SW480 (cell line): Measurements from ENCODE around the gene PRKN.
"Not testable (repeated sequence)": the region's sequence is repeated elsewhere in the genome, so short reads cannot be mapped to it uniquely, and the experiment has no call there.

Experiments used
- DNase-seq: peaks from one replicate; pipeline ENCODE4 v3.0.0-alpha.2; 2016; ENCODE audit warnings: low spot score

PRKN gene

DNA sequence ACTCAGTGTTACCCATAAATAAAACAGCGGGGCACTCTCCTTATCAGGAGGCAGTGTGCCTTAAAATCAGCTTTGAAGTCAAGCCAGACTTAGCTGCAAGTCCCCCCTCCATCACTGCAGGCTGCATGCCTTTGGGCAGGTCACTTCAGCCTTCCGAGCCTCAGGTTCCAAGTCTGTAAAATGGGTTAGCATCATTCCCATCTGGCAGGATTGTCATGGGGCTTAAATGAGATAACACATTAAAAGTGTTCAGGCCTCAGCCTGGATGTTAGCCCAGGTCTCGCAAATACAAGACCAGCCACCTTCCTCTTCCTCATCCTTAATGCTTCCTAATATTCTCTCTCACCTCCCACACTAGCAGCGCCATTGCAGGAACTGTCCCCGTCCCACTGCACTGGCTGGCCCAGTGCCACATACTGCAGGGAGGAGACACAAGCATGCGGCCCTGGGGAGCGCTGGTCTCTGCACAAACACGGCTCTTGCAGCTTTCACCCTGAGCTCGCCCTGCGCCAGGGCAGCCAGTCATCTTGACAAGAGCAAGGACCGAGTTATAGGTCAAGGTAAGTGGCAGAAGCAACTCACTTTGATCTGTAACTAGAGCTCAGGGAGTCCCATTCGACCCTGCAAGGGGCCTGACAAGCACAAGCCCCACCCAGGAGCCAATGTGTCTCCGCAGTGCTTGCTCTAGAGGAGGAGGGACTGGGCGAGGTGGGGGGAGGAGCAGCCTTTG is 889.1 kb downstream of the PRKN start:
- no peak for DNase-seq

- no peak for DNase-seq
Measured at GRCh38 chr6:161837854-161838253, 889.7 kb downstream of the PRKN start.

- DNase-seq: no peak
Measured at GRCh38 chr6:161837449-161837735, 890.2 kb downstream of the PRKN start.

- DNase-seq: no peak
Measured at GRCh38 chr6:161836643-161837448, 890.7 kb downstream of the PRKN start.

DNA sequence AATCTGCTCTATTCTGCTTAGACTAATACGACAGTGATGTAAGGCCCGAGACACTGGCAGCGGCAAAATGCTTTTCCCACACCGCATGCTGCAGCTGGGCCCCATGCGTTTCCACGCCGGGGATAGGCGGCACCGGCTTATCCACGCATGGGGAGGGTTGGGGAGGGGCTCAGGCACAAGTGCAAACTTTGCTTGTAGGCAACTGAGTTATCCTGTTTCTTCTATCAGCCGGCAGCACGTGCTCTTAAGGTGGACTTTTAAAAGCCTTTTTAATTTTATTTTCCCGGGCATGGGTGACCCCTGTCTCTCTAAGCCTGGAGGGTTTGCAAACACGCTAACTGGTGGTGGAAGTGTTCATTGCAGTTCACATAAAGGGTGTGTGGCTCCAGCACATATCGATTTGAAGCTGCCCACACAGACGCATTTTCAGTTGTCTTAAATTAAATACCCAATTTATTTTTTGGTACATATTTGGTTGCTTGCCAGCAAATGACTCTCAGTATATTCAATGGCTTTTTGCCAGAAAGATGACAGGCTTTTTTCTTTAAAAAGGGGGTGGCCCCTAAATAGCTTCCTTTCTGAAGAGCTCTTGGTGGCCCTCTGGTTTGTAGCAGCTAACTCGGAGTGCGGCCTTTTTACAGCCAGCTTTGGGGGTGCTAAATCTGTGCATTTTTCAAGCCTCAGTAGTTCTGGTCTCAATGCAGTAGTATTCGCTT is 891.9 kb downstream of the PRKN start:
- no peak for DNase-seq

DNA sequence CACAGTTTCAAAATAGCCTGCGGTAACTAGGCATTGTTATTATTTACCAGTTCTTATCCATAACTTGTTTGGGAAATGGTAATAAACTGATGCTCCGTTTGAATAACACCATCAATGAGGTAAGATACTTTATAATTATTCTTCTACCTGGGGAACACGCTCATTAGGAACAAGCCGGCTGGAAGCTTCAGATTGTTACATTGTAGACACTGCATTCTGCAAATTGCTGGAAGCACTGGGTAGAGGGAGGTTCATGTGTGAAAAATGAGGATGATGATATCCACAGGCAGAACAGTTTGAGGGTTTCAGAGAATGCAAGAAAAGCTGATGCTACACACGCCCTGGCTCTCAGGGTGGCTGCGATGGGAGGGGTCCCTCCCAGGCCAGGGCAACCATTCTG is 893.1 kb downstream of the PRKN start:
- no peak for DNase-seq

DNA sequence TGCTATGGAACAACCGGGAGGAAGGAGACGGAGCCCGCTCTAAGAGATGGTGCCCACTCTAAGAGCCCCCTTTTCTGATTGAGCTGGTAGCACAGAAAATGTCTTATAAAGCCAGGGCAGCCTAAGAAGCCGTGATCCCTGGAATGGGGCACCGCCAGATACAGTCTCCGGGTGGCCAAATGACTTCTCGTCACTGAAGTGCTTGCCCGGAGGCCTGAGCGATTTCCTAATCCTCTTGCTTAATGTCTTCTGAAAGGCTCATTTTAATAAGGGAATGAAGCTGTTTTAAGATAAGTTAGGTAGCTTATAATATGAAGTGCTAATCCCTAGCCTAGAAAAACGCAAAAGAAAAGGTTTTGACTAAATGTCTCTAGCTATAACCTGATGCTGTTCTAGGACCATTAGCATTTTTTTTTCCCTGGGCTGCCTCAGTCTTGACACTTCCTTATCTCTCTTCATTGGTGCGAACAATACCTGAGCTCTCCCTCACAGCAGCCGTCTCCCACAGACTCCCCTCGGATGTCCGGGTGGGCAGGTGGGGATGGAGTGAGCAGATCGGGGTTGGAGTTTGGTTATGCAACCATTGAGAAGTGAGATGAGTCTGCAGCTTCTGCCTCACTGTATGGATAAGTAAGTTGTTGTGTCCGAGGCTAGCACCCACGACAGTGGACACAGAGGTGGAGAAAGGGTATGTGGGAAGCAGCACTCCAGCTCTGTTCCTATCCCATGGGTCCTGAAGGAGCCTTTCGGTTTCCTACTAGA is 894.3 kb downstream of the PRKN start:
- DNase-seq: no peak

DNA sequence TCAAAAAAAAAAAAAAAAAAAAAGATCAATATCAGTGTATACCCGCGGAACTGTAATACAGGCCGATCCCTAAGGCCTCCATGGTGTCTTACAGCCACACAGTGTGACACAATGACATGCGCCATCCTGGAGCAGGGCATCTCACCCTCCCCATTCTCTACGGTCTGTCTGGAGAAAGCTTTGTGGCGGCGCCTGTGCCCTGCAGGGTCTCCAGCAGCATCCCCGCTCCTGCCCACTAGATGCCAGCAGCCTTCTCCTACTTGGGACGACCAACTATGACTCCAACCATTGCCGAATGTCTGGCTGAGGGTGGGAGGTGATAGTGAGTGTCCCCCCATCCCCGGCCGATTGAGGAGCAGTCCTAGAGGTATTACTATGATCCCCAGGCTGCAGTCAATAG is 894.9 kb downstream of the PRKN start:
- DNase-seq: no peak

DNA sequence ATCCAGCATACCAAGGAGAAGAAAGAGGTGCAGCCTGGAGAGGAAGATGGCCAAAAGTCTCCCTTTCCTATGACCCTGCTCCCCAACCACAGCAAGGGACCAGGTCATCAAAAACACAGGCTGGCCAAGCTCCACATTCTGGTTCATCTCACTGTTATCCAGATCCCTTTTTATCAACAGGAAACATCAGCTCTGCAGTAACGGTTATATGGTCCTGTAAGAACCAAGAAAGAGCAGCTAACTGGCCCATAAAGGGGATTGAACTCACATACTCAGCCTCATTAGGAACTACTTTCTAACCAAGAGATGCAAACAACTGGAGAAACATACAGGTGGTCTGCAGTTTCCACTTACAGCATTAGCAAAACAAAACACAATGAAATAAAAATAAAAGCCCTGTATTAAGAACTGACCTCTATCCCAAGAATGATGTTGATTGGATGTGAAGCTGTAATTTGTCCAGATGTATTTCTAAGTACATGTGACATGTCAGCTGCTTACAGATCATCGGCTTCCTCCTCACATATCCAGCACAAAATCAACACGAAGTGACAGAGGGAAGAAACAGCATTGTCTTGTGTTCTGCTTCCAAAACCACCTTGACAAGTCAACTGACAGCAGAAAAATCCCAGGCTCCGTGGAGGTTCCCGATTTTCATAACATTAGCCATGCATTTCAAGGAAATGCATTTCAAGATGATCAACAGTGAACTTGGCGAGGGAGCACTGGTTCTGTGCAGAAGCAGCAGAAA is 896.5 kb downstream of the PRKN start:
- DNase-seq: no peak

DNA sequence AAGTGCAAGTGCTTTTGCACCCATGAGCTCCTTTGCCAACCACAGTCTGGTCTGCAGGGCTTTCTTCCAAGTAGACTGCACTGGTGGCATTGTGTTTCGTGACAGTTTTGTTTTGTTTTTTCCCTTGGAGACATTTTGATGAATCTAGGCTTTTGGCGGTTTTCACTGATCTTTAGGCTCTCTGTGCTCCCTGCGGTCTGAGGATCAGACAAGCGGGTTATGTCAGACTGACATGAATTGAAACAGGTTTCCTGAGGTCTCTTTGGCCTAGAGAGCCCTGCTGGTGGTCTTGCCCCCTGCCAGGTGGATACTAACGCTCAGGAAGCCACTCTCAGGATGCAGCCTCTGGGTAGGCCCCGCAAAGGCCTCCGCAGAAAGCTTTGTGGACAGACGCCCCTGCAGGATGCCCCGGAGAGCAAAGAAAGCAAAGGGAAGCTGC is 898.3 kb downstream of the PRKN start:
- DNase-seq: no peak

DNA sequence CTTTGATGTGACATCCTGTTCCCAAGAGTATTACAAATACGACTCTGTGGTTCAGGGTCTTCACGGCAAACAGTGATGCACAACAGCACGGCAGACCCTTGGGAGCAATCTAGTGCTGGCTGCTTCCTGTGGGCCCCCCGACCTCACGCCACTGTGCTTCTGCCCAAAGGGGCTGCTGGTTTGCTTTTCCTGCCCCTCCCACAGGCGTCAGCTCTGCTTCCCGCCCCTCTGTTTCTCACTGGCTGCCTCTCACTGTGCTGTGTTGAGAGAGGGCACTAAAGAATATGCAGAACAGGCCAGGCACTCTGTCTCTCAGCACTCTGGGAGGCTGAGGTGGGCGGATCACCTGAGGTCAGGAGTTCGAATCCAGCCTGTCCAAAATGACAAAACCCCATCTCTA is 899.2 kb downstream of the PRKN start:
- no peak for DNase-seq

DNA sequence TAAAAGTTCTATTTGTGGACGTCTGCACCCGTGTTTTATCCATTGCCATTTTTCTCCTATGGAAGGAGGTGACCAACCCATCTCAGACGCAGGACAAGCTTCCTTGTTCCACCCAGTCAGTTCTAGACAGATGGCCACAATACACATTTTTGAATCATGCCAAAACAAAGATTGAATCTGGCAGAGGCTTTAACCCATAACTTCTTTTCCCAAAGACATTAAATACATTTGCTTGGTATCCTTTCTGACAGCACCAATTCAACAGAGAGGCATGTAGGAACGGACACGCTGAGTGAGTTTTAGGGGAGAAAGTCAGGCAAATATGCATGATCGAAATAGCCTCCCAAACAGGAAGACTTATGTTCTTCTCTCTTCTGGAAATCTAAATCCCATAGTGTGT is 901.1 kb downstream of the PRKN start:
- DNase-seq: no peak

DNA sequence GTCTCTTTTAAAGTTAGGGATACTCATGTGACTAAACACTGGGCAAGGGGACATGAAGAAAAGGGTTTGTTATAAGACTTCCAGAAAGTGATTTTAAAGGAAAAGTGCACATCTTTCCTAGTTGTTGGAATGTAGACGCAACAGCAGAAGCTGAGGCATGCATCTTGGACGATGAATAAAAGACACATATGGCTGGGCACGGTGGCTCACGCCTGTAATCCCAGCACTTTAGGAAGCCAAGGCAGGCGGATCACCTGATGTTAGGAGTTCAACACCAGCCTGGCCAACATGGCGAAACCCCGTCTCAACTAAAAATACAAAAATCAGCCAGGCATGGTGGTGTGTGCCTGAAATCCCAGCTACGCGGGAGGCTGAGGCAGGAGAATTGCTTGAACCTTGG is 905.4 kb downstream of the PRKN start:
- not testable (repeated sequence) for DNase-seq

GRCh38 chr6:161817881-161818280 is 909.7 kb downstream of the PRKN start:
- no peak for DNase-seq

- no peak for DNase-seq
Measured at GRCh38 chr6:161815965-161816364, 911.6 kb downstream of the PRKN start.

DNA sequence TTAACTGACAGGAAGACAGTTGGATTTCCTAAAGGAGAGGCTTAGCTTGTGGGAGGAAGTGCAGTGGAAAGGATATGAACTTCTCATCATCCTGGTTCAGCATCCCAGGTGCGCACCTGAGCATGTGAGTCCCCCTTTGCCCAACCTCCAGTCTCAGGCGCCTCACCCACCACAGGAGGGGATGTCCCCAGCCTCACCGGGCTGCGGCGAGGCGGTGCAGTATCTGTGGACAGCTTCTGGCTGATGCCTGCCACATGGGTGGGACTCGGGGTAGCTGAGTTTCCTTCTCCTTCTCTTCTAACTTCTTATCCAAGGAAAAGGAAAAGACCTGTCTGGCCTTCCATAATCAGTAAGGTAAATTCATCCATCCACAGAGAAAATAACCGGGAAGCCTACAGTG is 914.4 kb downstream of the PRKN start:
- DNase-seq: no peak

DNA sequence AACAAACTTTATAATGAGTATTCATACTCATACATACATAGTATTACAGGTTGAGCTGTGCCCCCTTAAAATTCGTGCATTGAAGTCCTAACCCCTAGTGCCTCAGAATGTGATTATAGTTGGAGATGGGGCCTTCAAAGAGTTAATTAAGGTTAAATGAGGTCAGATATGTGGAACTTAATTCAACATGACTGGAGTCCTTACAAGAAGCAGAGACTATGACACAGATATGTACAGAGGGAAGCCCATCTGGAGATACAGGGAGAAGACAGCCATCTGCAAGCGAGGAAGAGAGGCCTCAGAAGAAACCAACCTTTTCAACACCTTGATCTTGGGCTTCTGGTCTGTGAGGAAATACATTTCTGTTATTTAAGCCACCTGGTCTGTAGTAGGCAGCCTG is 917.6 kb downstream of the PRKN start:
- no peak for DNase-seq

DNA sequence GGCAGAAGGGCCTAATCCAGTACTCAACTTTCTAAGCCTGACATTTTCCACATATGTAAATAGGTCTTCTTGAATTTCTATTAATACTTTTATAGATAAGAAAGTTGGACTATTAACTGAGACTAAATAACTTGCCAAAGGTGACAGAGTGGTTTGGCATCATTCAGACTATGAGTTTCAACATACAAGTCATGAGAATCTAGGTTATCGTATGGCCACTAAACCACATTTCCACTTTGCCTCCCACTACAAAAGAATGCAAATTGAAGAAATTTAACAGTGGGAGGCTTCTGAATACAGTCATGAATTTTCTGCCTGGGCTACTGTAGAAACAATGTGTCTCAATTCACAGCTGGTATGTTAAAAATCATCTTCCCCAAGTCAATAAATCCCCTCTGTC is 922.7 kb downstream of the PRKN start:
- no peak for DNase-seq

DNA sequence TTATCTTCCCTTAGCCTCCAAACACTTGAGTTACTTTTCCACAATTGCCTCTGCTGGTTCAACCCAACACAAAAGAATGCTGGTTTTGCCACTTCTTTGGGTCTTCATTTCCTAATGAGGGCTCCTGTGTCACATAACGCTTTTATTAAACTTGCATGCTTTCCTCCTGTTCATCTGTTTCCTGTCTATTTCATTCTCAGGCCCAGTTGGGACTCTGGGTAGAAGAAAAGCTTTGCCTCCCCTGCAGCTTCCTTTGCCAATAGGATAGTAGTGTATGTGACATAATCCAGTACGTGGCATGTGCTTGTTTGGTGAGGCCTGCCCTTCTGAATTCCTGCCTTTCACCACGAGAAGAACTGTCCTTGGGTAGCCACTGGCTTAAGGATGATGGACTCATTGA is 924.4 kb downstream of the PRKN start:
- DNase-seq: no peak

DNA sequence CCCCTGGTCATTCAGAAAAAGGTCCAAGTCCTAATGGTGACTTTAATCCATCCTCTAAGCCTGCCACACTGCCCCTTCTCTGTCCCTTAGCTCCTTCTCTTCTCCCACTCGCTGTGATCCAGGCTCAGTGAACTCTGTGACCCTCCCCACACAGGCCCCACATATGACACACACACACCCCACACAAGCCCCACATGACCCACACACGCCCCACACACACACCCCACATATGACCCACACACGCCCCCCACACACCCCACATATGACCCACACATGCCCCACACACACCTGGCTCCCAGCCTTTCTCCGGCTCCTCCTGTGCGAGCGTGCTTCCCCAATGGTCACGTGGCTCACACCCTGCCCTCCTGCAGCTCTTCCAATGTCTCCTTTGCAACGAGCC is 925.3 kb downstream of the PRKN start:
- DNase-seq: no peak

DNA sequence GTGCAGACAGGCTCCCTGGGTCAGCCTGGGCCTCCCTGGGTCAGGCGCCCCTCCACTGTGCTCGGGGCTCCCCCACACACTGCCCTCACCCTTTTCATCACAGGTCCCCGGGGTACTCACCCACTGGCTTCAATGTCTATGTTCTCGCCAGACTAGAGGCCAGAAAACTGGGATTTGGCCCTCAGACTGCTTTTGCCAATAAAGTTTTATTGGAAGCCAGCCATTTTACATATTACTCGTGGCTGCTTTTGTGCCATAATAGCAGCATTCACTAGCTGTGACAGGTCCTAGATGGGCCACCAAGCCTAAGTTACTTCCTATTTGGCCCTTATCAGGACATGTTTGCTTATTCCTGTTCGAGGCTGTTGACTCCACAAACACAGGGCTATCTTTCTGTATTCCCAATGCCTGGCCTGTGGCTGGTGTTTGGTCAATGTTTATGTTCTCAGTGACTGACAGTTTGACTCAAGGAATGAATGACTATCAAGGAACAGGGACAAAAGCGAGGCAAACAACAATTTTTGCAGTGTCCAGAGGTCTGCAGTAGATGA is 928.6 kb downstream of the PRKN start:
- no peak for DNase-seq
